Sigmoid colon (tissue), 7 donors: ENCODE results near the gene CCDC57. TPM values are rescaled to one million over a fixed set of nuclear protein-coding genes. Genes with fewer than 3 reads are reported as not detected.

Experiments used
- DNase-seq: peaks from one replicate; pipeline ENCODE4 v3.0.0-alpha.2; 2019
- H3K27ac ChIP-seq, 4 donors: fragments of 200-600 bp; sonication (generic); one replicate each; pipeline ENCODE4 v1.5.1; 2016 to 2019; ENCODE audit warnings: mild to moderate bottlenecking in 1 of 4
- H3K27me3 ChIP-seq, 3 donors: fragments of 200-600 bp; sonication (generic); one replicate each; pipeline ENCODE4 v1.5.1; 2019; ENCODE audit warnings: mild to moderate bottlenecking in 1 of 3
- H3K36me3 ChIP-seq, 4 donors: fragments of 200-600 bp; sonication (generic); one replicate each; pipeline ENCODE4 v1.5.1; 2016 to 2019
- H3K4me1 ChIP-seq, 4 donors: fragments of 200-600 bp; sonication (generic); one replicate each; pipeline ENCODE4 v1.5.1; 2017 to 2019
- H3K4me3 ChIP-seq, 4 donors: fragments of 200-600 bp; sonication (generic); one replicate each; pipeline ENCODE4 v1.5.1; 2017 to 2019; ENCODE audit warnings: mild to moderate bottlenecking in 2 of 4, moderate library complexity in 1 of 4
- H3K9me3 ChIP-seq, 4 donors: fragments of 200-600 bp in 3 of 4; sonication (generic) in 3 of 4; one replicate each; pipeline versions ENCODE4 v1.5.1 to v1.6.1; 2013 to 2019
- CTCF ChIP-seq, 4 experiments: fragments of 450-650 bp in 3 of 4; fragments of 200-600 bp in 1 of 4; IDR thresholded peaks; one replicate each; pipeline ENCODE4 v1.5.1; 2016 to 2019; ENCODE audit warnings: antibody characterized with exemption in 4 of 4, mild to moderate bottlenecking in 3 of 4, moderate library complexity in 2 of 4
- EP300 ChIP-seq, 4 donors: sonication (generic); formaldehyde crosslinking; IDR thresholded peaks; one replicate each; pipeline ENCODE4 v1.6.1; 2017; ENCODE audit warnings: antibody characterized with exemption in 4 of 4
- POLR2A ChIP-seq, 2 donors: fragments of 450-650 bp; IDR thresholded peaks; one replicate each; pipeline ENCODE4 v1.6.1; 2016; ENCODE audit warnings: antibody characterized with exemption in 2 of 2, mild to moderate bottlenecking in 2 of 2, moderate library complexity in 2 of 2
- POLR2AphosphoS5 ChIP-seq, 4 donors: sonication (generic); formaldehyde crosslinking; IDR thresholded peaks; one replicate each; pipeline ENCODE4 v1.6.1; 2017; ENCODE audit warnings: antibody characterized with exemption in 4 of 4
- WGBS, 2 donors: extraction: QIAGEN DNeasy Blood & Tissue Kit; methylation state at CpG; one replicate each; pipeline ENCODE4 v1.1.7; 2013; 5-methylcytosine and 5-hydroxymethylcytosine counted together
- intact Hi-C: fragments of 100-400 bp; cut with DNase I; formaldehyde crosslinking; loops from one replicate; pipeline ENCODE4 v1.15.1; 2023
- polyA plus RNA-seq, 3 donors: library from polyadenylated mRNA; stranded (reverse); fragments of 200-250 nt; gene quantifications; one replicate each; pipeline ENCODE4 v1.2.3, GENCODE V29; 2013
- total RNA-seq, 4 donors: library from RNA; depleted of rRNA; stranded (reverse); fragments of >200 nt; gene quantifications; one replicate each; pipeline ENCODE4 v1.1.0, GENCODE V29; 2016
- donor health status: healthy with polysubstance abuse.
- donor health status: Bipolar disorder and iron deficiency.
- donor health status: healthy.

Gene CCDC57
- total and polyA plus RNA-seq, 7 donors, result 13.3 to 47.8 (median 24.4) TPM

- intact Hi-C loops, result no loop called here
- Histone ChIP-seq H3K27me3 (no peaks in the 10 kb centered on the region), H3K4me1 (no peaks in the 10 kb centered on the region), H3K4me3 (no peak overlapping the region), H3K9me3 (no peaks in the 10 kb centered on the region), H3K36me3 (peaks cover 0 to 23% (median 0%) of the 10 kb centered on the region in 4 donors), H3K27ac (no peak overlapping the region)
- WGBS, 2 donors, result 78 to 87% methylated on average over 11 of the region's 11 CpGs
- TF ChIP-seq POLR2AphosphoS5 (IDR thresholded peaks at IDR 0.05) (no peak), CTCF (IDR thresholded peaks at IDR 0.05) (no peak), POLR2A (IDR thresholded peaks at IDR 0.05) (no peak), EP300 (IDR thresholded peaks at IDR 0.05) (no peak)
- no peak for DNase-seq
Observed at GRCh38 chr17:82127315-82127595, 85.4 kb downstream of the CCDC57 start.

- Histone ChIP-seq H3K4me1 (no peaks in the 10 kb centered on the region), H3K27me3 (no peaks in the 10 kb centered on the region), H3K36me3 (peaks cover 0 to 23% (median 0%) of the 10 kb centered on the region in 4 donors), H3K27ac (no peak overlapping the region), H3K4me3 (no peak overlapping the region), H3K9me3 (no peaks in the 10 kb centered on the region)
- TF ChIP-seq POLR2AphosphoS5 (IDR thresholded peaks at IDR 0.05) (no peak), POLR2A (IDR thresholded peaks at IDR 0.05) (no peak), EP300 (IDR thresholded peaks at IDR 0.05) (no peak), CTCF (IDR thresholded peaks at IDR 0.05) (no peak)
- DNase-seq, result no peak
- WGBS, 2 donors, result 68 to 88% methylated on average over 35 of the region's 35 CpGs
- intact Hi-C loops, result no loop called here
Observed at GRCh38 chr17:82126556-82127314, 85.9 kb downstream of the CCDC57 start.

GRCh38 chr17:82124101-82124500, 88.5 kb downstream of the CCDC57 start:
- Histone ChIP-seq H3K27me3 (no peaks in the 10 kb centered on the region), H3K9me3 (no peaks in the 10 kb centered on the region), H3K36me3 (peaks cover 0 to 23% (median 0%) of the 10 kb centered on the region in 4 donors), H3K27ac (no peak overlapping the region), H3K4me1 (no peaks in the 10 kb centered on the region), H3K4me3 (no peak overlapping the region)
- intact Hi-C loops, result no loop called here
- DNase-seq, result no peak
- 93% methylated on average over 4 of the region's 4 CpGs for WGBS, 2 donors
- TF ChIP-seq POLR2A (IDR thresholded peaks at IDR 0.05) (no peak), EP300 (IDR thresholded peaks at IDR 0.05) (no peak), CTCF (IDR thresholded peaks at IDR 0.05) (no peak), POLR2AphosphoS5 (IDR thresholded peaks at IDR 0.05) (no peak)

GRCh38 chr17:82121660-82122629, 90.7 kb downstream of the CCDC57 start:
- peaks cover 0 to 10% (median 0%) of the 10 kb centered on the region in 4 donors for H3K36me3 ChIP-seq
- TF ChIP-seq EP300 (IDR thresholded peaks at IDR 0.05) (no peak), POLR2AphosphoS5 (IDR thresholded peaks at IDR 0.05) (no peak), POLR2A (IDR thresholded peaks at IDR 0.05) (no peak), CTCF (IDR thresholded peaks at IDR 0.05) (no peak)
- no peak for DNase-seq
- H3K4me1 ChIP-seq, result no peaks in the 10 kb centered on the region
- 79 to 89% methylated on average over 32 of the region's 32 CpGs for WGBS, 2 donors
- intact Hi-C loops, result no loop called here
- no peak overlapping the region for H3K27ac ChIP-seq
- H3K9me3 ChIP-seq, result no peaks in the 10 kb centered on the region
- H3K27me3 ChIP-seq, result no peaks in the 10 kb centered on the region
- H3K4me3 ChIP-seq, result no peak overlapping the region
